GM15510 (cell line): ENCODE results near the gene LARP4B.
A peak's percentile ranks its signal among the peaks of the same experiment; 100 is the strongest.

Experiments
- POLR2A ChIP-seq: IDR thresholded peaks from 3 replicates; pipeline ENCODE4 v1.6.1; 2011; ENCODE audit warnings: borderline replicate concordance; ENCODE audit not compliant: insufficient read length; ENCODE audit errors: extremely low read depth

Gene LARP4B

GRCh38 chr10:931326-932318 lies at the start of gene LARP4B:
LARP4B (minus strand) TSS chr10:931705; CDS start chr10:885721, 45,984 bp downstream.
- peak; percentile 64 for TF ChIP-seq POLR2A

GRCh38 chr10:980468-981093 lies 49.1 kb upstream of the LARP4B start:
- no peak for TF ChIP-seq POLR2A

- TF ChIP-seq POLR2A: no peak
Observed at GRCh38 chr10:978826-979421, 47.4 kb upstream of the LARP4B start.

- TF ChIP-seq POLR2A: no peak
Observed at GRCh38 chr10:976316-976715, 44.8 kb upstream of the LARP4B start.

GRCh38 chr10:974785-975074 lies 43.2 kb upstream of the LARP4B start:
- no peak for TF ChIP-seq POLR2A

GRCh38 chr10:974038-974784 lies 42.7 kb upstream of the LARP4B start:
- no peak for TF ChIP-seq POLR2A

- no peak for TF ChIP-seq POLR2A
Observed at GRCh38 chr10:972763-973162, 41.3 kb upstream of the LARP4B start.

GRCh38 chr10:971613-972012 lies 40.1 kb upstream of the LARP4B start:
- no peak for TF ChIP-seq POLR2A

- TF ChIP-seq POLR2A: no peak
Observed at GRCh38 chr10:971150-971542, 39.6 kb upstream of the LARP4B start.

- TF ChIP-seq POLR2A: no peak
Observed at GRCh38 chr10:970311-971149, 39.0 kb upstream of the LARP4B start.

GRCh38 chr10:969473-970150 lies 38.1 kb upstream of the LARP4B start:
- no peak for TF ChIP-seq POLR2A

- TF ChIP-seq POLR2A: no peak
Observed at GRCh38 chr10:968546-969199, 37.2 kb upstream of the LARP4B start.

- no peak for TF ChIP-seq POLR2A
Observed at GRCh38 chr10:966466-967235, 35.1 kb upstream of the LARP4B start.

- TF ChIP-seq POLR2A: no peak
Observed at GRCh38 chr10:964988-965417, 33.5 kb upstream of the LARP4B start.
